HG03571 (cell line): ENCODE measurements around the gene FNDC11.
A peak's percentile ranks its signal among the peaks of the same experiment; 100 is the strongest.

ENCODE experiments used
- ATAC-seq: cut with Tn5 transposase; IDR thresholded peaks from one replicate; pipeline ENCODE4 v1.9.1; 2021; ENCODE audit not compliant: unreplicated experiment

Gene FNDC11

DNA sequence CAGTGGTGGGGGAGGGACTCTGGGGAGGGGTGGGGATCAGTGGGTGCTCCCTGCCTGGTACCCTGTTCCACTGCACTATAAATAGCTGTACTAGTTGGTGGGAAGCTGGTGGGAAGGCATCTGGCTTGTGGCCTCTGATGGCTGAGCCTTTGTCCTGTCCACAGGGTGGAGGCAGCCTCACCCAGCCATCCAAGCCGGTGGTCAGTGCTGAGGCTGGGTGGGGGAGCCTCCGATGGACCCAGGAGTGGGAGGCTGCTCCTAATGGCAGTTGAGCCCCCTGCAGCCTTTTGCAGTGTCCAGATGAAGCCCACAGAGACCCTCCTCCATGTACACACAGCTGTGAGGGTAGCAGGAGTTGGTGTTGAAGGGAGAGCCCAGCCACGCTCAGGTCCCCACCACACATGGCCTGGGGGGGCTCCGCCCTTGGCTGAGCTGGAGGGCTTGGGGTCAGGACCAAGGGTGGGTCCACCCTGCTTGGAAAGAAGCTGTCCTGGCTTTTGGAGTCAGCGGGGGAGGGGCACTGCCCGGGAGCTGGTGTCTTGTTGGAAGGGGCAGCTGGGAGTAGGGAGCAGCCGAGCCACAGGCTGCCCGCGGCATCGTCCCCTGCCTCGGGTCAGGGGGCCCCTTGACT is 30.9 kb upstream of the FNDC11 start:
- ATAC-seq, result no peak

DNA sequence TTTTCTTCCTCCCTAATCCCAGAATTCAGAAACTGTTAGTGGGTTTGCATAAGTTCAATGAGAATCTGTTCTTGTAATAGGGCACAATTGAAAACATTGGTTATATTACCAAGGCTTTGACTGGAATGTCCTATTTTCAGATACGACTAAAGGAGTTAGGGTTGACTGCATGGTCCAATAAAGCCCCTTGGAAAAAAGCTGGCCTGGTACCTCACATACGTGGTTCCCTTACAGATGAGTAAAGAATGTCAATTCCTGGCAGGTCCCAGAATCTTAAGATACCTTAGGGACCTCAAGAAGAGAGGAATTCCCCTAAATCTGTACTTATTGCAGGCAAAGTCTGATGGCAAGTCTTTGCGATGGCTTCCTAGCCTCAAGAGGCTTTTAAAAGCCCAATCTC is 28.8 kb upstream of the FNDC11 start:
- no peak for ATAC-seq

- ATAC-seq, result no peak
Observed at GRCh38 chr20:63525971-63526370, 28.0 kb upstream of the FNDC11 start.

DNA sequence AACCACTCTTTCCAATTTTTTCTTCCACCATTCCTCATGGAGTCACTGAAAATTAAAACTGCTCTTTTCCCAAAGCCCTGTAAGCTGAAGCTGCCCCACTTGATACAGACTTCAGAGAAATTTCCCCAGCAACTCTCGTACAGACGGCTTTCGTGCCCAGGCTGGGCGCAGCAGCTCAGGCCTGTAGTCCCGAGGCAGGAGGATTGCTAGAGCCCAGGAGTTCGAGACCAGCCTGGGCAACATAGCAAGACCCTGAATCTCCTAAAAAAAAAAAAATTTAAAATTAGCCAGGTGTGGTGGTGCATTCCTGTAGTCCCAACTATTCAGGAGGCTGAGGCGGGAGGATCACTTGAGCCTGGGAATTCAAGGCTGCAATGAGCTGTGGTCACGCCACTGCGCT is 26.8 kb upstream of the FNDC11 start:
- no peak for ATAC-seq

- ATAC-seq, result no peak
Observed at GRCh38 chr20:63529180-63529860, 24.6 kb upstream of the FNDC11 start.

- ATAC-seq, result no peak
Observed at GRCh38 chr20:63529861-63530787, 23.8 kb upstream of the FNDC11 start.

- ATAC-seq, result no peak
Observed at GRCh38 chr20:63530788-63531160, 23.2 kb upstream of the FNDC11 start.

GRCh38 chr20:63531686-63532448 is 22.1 kb upstream of the FNDC11 start:
- ATAC-seq, result no peak

DNA sequence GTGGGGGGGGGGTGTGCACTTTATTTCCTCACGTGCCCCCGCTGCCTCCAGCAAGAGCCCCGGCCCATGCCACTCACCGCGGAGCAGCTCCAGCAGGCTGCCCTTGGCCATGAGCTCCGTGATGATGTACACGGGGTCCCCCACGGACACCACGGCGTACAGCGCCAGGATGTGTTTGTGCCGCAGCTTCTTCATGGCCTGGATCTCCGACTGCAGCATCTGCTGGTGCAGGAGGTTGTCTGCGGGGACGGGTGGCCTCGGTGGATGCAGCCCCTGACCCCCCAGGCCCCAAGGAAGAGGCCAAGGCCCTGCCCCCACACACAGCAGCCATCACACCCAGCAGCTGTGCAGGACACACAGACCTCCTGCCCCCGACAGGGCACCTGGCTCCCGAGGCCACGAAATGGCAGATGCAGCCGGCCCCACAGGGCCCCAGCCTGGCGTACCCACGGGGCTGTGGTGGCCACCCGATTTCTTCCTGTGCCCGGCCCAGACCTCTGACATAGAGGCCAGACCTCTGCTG is 21.4 kb upstream of the FNDC11 start:
- no peak for ATAC-seq

DNA sequence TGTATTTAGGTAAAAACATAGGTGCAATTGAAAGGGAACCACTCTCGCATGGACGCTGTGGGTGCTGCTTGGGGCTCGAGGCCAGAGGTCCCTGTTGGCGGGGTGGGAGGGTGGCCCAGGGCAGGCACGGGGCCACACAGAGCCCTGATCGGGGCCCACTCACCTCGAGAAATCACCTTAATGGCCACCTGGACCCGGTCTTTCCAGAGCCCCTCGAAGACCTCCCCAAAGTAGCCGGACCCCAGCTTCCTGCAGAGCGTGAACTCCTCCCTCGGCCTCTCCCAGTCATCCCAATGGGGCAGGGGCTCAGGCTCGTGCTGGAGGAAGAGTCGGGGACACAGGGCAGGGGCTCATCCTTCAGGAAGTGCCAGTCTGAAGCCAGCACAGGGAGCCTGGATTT is 20.6 kb upstream of the FNDC11 start:
- ATAC-seq, result no peak

- ATAC-seq, result no peak
Observed at GRCh38 chr20:63533871-63534393, 20.0 kb upstream of the FNDC11 start.

DNA sequence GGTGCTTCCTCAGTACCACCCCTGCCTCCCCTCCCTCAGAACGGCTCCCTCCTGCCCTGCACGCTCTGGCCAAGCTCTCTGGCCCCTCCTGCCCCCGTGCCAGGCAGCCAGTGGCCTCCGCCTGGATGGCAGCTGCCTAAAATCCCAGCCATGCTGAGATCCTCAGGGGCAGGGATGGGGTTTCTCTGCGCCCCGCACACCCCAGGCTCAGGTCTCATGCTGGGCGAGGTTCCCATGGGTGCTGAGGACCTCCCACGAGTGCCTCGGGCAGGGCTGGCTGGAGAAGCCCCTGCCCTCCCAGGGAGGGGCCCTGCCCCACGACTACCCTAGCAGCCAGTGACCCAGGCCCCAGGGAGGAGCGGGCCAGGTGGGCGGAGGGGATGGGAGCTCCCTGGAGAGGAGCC is 19.5 kb upstream of the FNDC11 start:
- ATAC-seq, result no peak

- no peak for ATAC-seq
Observed at GRCh38 chr20:63534831-63535651, 18.9 kb upstream of the FNDC11 start.

DNA sequence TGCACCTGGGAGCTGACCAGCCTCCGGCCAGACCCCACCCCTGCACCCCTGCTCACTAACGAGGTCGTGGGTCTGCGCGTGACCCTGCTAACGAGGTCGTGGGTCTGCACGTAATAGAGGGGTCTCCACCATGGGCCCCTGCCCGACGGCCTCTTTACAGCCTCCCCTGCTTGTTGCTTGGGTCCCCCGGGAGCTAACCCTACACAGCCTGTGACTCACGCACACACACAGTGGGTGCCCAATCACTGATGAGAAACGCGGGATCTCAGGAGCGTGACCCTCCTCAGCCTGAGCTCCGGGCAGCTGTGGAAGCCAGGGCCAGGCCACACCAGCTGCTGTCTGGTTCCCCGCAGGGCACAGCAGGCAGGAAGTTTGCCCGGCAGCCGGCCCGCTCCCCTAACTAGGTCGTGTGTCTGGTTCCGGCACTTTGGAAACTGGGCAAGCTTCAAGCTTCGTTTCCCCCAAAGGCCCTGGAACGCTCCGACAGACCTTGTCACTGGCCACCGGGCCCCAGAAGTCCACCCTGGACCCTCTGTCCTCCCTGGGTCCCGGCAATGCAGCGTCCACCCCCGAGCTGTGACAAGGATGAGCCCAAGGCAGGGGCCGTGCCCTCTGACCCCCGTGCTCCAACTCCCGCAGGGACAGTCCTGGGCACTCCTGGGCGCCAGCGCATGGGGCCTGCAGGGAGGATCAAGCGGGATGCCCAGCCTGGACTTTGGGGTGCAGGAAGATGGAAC is 17.6 kb upstream of the FNDC11 start:
- ATAC-seq, result no peak

GRCh38 chr20:63536997-63537524 is 16.9 kb upstream of the FNDC11 start, which contains the start of gene PTK6:
Gene PTK6, minus strand, starts transcription at chr20:63537376. Its CDS starts 62 bp downstream, at chr20:63537314.
- ATAC-seq, result no peak

DNA sequence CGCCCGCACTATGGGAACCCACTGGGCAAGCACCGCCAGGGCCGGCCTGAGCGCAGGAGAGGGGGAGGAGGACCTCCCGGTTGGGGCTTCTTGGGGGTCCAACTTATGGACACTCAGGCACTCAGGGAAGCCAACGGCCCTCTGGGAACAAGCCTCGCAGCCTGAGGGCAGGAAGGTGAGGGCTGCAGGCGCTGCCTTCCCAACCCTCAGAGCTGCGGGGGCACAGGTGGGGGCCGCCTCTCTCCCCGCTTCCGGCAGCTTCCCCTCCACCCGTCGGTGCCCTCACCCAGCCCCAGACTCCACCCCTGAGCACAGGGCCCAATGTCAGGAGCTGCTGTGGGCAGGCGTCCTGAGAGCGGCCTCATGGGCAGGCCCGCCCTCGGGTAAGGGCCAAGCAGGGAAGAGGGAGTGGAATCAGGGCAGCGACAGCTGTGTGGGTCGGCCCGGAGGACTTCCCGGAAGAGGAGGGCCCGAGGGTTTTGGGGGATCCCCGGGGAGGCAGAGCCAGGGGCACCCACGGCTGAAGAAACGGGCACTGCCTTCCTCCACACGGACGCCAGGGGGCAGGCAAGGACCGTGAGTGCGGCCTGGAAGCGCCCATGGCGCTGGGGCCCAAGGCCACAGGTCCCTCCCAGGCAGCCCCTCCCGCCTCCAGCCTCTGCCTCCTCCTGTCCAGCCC is 16.3 kb upstream of the FNDC11 start:
- peak; percentile 75 for ATAC-seq

GRCh38 chr20:63538204-63539091 is 15.5 kb upstream of the FNDC11 start:
- ATAC-seq, result no peak
